K562 (cell line): ENCODE results near the gene OR2W1. TPM values are rescaled to one million over a fixed set of nuclear protein-coding genes. Genes with fewer than 3 reads are reported as not detected.

Source experiments
- ARID3A ChIP-seq: IDR thresholded peaks from 2 replicates; pipeline ENCODE4 v1.6.1; 2012; ENCODE audit warnings: low read depth, low read length, improper control_type of control experiment, borderline replicate concordance
- ARNT ChIP-seq, 2 experiments: fragments of 450-650 bp; IDR thresholded peaks; 2 replicates each; pipeline ENCODE4 v1.6.1; 2016; ENCODE audit warnings: mild to moderate bottlenecking in 1 of 2
- CBFA2T3 ChIP-seq: fragments of 450-650 bp; IDR thresholded peaks from 2 replicates; pipeline ENCODE4 v1.6.1; 2017
- CHD2 ChIP-seq: IDR thresholded peaks from 2 replicates; pipeline ENCODE4 v1.6.1; 2011; ENCODE audit warnings: low read depth, low read length
- CSDE1 ChIP-seq, 2 experiments: fragments of 450-650 bp; IDR thresholded peaks; 2 replicates each; pipeline ENCODE4 v1.6.1; 2016; ENCODE audit warnings: mild to moderate bottlenecking in 1 of 2
- E2F6 ChIP-seq, 2 experiments: IDR thresholded peaks; 2 replicates each; pipeline ENCODE4 v1.6.1; 2011; ENCODE audit warnings: borderline replicate concordance in 1 of 2, control low read depth in 1 of 2, low read depth in 1 of 2, low read length in 1 of 2, mild to moderate bottlenecking in 1 of 2, mixed read lengths in 1 of 2, moderate library complexity in 1 of 2; ENCODE audit not compliant: insufficient read depth in 1 of 2, insufficient read length in 1 of 2, poor library complexity in 1 of 2, severe bottlenecking in 1 of 2; ENCODE audit errors: extremely low read depth in 1 of 2
- GABPA ChIP-seq: fragments of 200-800 bp; sonication (Bioruptor generic); conservative IDR thresholded peaks from 2 replicates; pipeline ENCODE4 v1.6.1; 2016; ENCODE audit warnings: low read depth, missing genetic modification characterization, missing compliant biosample characterization
- HDAC1 ChIP-seq, 2 experiments: fragments of 450-650 bp; IDR thresholded peaks; 2 replicates each; pipeline ENCODE4 v1.6.1; 2016 to 2017; ENCODE audit warnings: inconsistent platforms in 1 of 2, mild to moderate bottlenecking in 1 of 2, moderate library complexity in 1 of 2
- HDAC6 ChIP-seq: IDR thresholded peaks from 2 replicates; pipeline ENCODE4 v1.6.1; 2012; ENCODE audit warnings: low read depth, mild to moderate bottlenecking, control low read depth, inconsistent platforms, low read length, moderate library complexity
- HSF4 ChIP-seq: fragments of 250-450 bp; sonication (Bioruptor Pico); IDR thresholded peaks from 2 replicates; pipeline ENCODE4 v2.1.2; 2022; ENCODE audit warnings: mild to moderate bottlenecking, moderate library complexity, borderline replicate concordance
- JUN ChIP-seq, 2 experiments: sonication (generic) in 1 of 2; formaldehyde crosslinking in 1 of 2; IDR thresholded peaks; 2 replicates each; pipeline versions ENCODE4 v1.6.1 to v1.8.0; 2012 to 2022; ENCODE audit warnings: borderline replicate concordance in 2 of 2, mild to moderate bottlenecking in 2 of 2, improper control_type of control experiment in 1 of 2, low read depth in 1 of 2, low read length in 1 of 2, missing genetic modification reagents in 1 of 2
- MAZ ChIP-seq, 2 experiments: fragments of 450-650 bp in 1 of 2; sonication (generic) in 1 of 2; formaldehyde crosslinking; IDR thresholded peaks in 1 of 2; conservative IDR thresholded peaks in 1 of 2; 2 replicates each; pipeline versions ENCODE4 v1.4.0 to v1.5.0; 2020; ENCODE audit warnings: mild to moderate bottlenecking in 1 of 2, missing genetic modification reagents in 1 of 2
- POLR2G ChIP-seq: fragments of 200-400 bp; formaldehyde crosslinking; IDR thresholded peaks from 2 replicates; pipeline ENCODE4 v1.6.1; 2017; ENCODE audit warnings: low read depth, mild to moderate bottlenecking, antibody characterized with exemption, low read length, moderate library complexity
- PTTG1 ChIP-seq: fragments of 450-650 bp; IDR thresholded peaks from 2 replicates; pipeline ENCODE4 v1.6.1; 2016; ENCODE audit warnings: low read depth, mild to moderate bottlenecking, missing genetic modification characterization, missing compliant biosample characterization
- RBBP5 ChIP-seq: fragments of 200-600 bp; sonication (generic); IDR thresholded peaks from 2 replicates; pipeline ENCODE4 v1.6.1; 2012; ENCODE audit warnings: borderline replicate concordance, mild to moderate bottlenecking, low read length, control low read depth, inconsistent platforms; ENCODE audit not compliant: insufficient read depth, poor library complexity, severe bottlenecking
- RBFOX2 ChIP-seq: fragments of 200-400 bp; formaldehyde crosslinking; IDR thresholded peaks from 2 replicates; pipeline ENCODE4 v1.6.1; 2017; ENCODE audit warnings: low read depth, mild to moderate bottlenecking, low read length, moderate library complexity
- RHOXF2B ChIP-seq: fragments of 250-450 bp; sonication (Bioruptor Pico); conservative IDR thresholded peaks from 2 replicates; pipeline ENCODE4 v1.5.1; 2021
- TAF1 ChIP-seq: IDR thresholded peaks from 2 replicates; pipeline ENCODE4 v1.6.1; 2011; ENCODE audit warnings: mild to moderate bottlenecking, low read length, moderate library complexity; ENCODE audit not compliant: insufficient read depth, control insufficient read depth, severe bottlenecking; ENCODE audit errors: extremely low read depth
- U2AF1 ChIP-seq: fragments of 200-400 bp; formaldehyde crosslinking; optimal IDR thresholded peaks from 2 replicates; pipeline ENCODE3; 2017; ENCODE audit warnings: mild to moderate bottlenecking, low read depth, low read length, moderate library complexity
- ZBTB5 ChIP-seq: fragments of 450-650 bp; IDR thresholded peaks from 2 replicates; pipeline ENCODE4 v1.6.1; 2017; ENCODE audit warnings: antibody characterized with exemption
- ZC3H4 ChIP-seq: sonication (generic); formaldehyde crosslinking; IDR thresholded peaks from 2 replicates; pipeline ENCODE4 v1.9.0; 2021; ENCODE audit warnings: missing genetic modification reagents, borderline replicate concordance
- ZNF165 ChIP-seq: fragments of 250-450 bp; sonication (Bioruptor Pico); IDR thresholded peaks from 2 replicates; pipeline ENCODE4 v1.4.0; 2020; ENCODE audit warnings: borderline replicate concordance
- ZNF644 ChIP-seq: fragments of 200-800 bp; sonication (Bioruptor generic); IDR thresholded peaks from 2 replicates; pipeline ENCODE4 v1.6.1; 2016; ENCODE audit warnings: low read depth, missing genetic modification characterization, missing compliant biosample characterization
- polyA plus RNA-seq, 8 experiments: library from polyadenylated mRNA; depleted of rRNA in 4 of 8; stranded (reverse) in 5 of 8; unstranded in 3 of 8; fragments of >200 nt; fragmentation: Nextera tagmentation in 2 of 8; fragmentation: Illumina TruSeq in 1 of 8; extraction: Ambion mirVana in 2 of 8; extraction: Trizol in 1 of 8; gene quantifications; 2 replicates each; pipeline versions ENCODE4 v1.2.1 to v1.2.3, GENCODE V29; 2011 to 2014; ENCODE audit warnings: inconsistent platforms in 1 of 8, missing spikeins in 1 of 8
- total RNA-seq, 7 experiments: library from RNA; depleted of rRNA in 6 of 7; stranded (reverse); fragments of >200 nt in 6 of 7; fragmentation: Illumina TruSeq in 2 of 7; extraction: Trizol in 2 of 7; gene quantifications; 2 replicates each; pipeline versions ENCODE4 v1.2.1 to v1.2.3, GENCODE V29; 2011 to 2021; ENCODE audit warnings: low replicate concordance in 1 of 7

OR2W1 gene
- total and polyA plus RNA-seq, 9 of the 15 experiments (the other 6 are each of a cell fraction or from before 2014, with no cell fraction given), result not detected

- TF ChIP-seq ARID3A (peak; percentile 28; the same call in 1 of the 2 replicates), JUN (IDR thresholded peaks at IDR 0.05; ENCODE audit: borderline replicate concordance, low read depth, low read length) (0 out of 2 replicates have a peak, but pooled peaks have one; percentile 33), JUN (CRISPR knock-in tag; IDR thresholded peaks at IDR 0.05; ENCODE audit: borderline replicate concordance) (no peak), RBFOX2 (0 out of 2 replicates have a peak, but pooled peaks have one; percentile 27), ARNT (IDR thresholded peaks at IDR 0.05) (0 out of 4 replicates have a peak, but pooled peaks of 1 of the 2 experiments have one; percentile 43), GABPA (0 out of 2 replicates have a peak, but pooled peaks have one; percentile 28), ZNF165 (no peak), POLR2G (peak; percentile 34; the same call in 1 of the 2 replicates), ZNF644 (tag) (no peak), HDAC1 (IDR thresholded peaks at IDR 0.05) (peak in 1 of 2 experiments; percentile 60; a peak in 2 of 4 replicates), E2F6 (IDR thresholded peaks at IDR 0.05; ENCODE audit: borderline replicate concordance in 1 of 2, extremely low read depth in 1 of 2, insufficient read depth in 1 of 2, insufficient read length in 1 of 2, low read depth in 1 of 2, low read length in 1 of 2, poor library complexity in 1 of 2, severe bottlenecking in 1 of 2) (peak; percentile 56 to 73), CSDE1 (IDR thresholded peaks at IDR 0.05) (peak in 1 of 2 experiments; percentile 86; a peak in 2 of 4 replicates), TAF1 (peak; percentile 55), RHOXF2B (CRISPR knock-in tag) (no peak), ZBTB5 (no peak), HDAC6 (no peak), U2AF1 (no peak), RBBP5 (peak; percentile 74), CHD2 (no peak), MAZ (CRISPR knock-in tag; conservative IDR thresholded peaks at IDR 0.05 in 1 of 2, IDR thresholded peaks at IDR 0.05 in 1 of 2) (peak in 1 of 2 experiments; percentile 40; a peak in 2 of 4 replicates), CBFA2T3 (peak; percentile 45; the same call in 1 of the 2 replicates), HSF4 (CRISPR knock-in tag) (no peak), PTTG1 (tag) (no peak), ZC3H4 (no peak)
These were observed 33.7 kb downstream of the OR2W1 start (continued) for GRCh38 chr6:29011276-29011734.
